ENCODE results near the gene TCHH. TPM values are rescaled to one million over a fixed set of nuclear protein-coding genes. Genes with fewer than 3 reads are reported as not detected.
A peak's percentile ranks its signal among the peaks of the same experiment; 100 is the strongest.
"Not testable (repeated sequence)": the region's sequence is repeated elsewhere in the genome, so short reads cannot be mapped to it uniquely, and the experiment has no call there.

The TCHH gene
- total RNA-seq, 3 donors from 2014 or later, result 0.03 to 0.05 TPM; not detected in 1

- no peaks in the 10 kb centered on the region for H3K4me1 Mint-ChIP-seq (ENCODE audit: low read depth)
- H3K4me3 Mint-ChIP-seq, result peak overlapping the region; percentile 59
- peaks cover 19% of the 10 kb centered on the region for H3K27me3 Mint-ChIP-seq (ENCODE audit: low read depth)
- no peaks in the 10 kb centered on the region for H3K36me3 Mint-ChIP-seq (ENCODE audit: insufficient read depth)
- DNase-seq (no peak), ATAC-seq (no peak)
- H3K9me3 Mint-ChIP-seq, result no peaks in the 10 kb centered on the region
Observed at GRCh38 chr1:152107984-152108881, 7.0 kb downstream of the TCHH start.

- ATAC-seq (no peak), DNase-seq (no peak)
- H3K4me1 Mint-ChIP-seq (ENCODE audit: low read depth), result no peaks in the 10 kb centered on the region
- peaks cover 25% of the 10 kb centered on the region for H3K27me3 Mint-ChIP-seq (ENCODE audit: low read depth)
- no peaks in the 10 kb centered on the region for H3K9me3 Mint-ChIP-seq
- H3K36me3 Mint-ChIP-seq (ENCODE audit: insufficient read depth), result no peaks in the 10 kb centered on the region
- no peak overlapping the region for H3K4me3 Mint-ChIP-seq
Observed at GRCh38 chr1:152107031-152107983, 7.9 kb downstream of the TCHH start.

GRCh38 chr1:152104854-152105253 is 10.4 kb downstream of the TCHH start:
- peaks cover 46% of the 10 kb centered on the region for H3K27me3 Mint-ChIP-seq (ENCODE audit: low read depth)
- H3K4me1 Mint-ChIP-seq (ENCODE audit: low read depth), result no peaks in the 10 kb centered on the region
- DNase-seq, result no peak
- no peaks in the 10 kb centered on the region for H3K36me3 Mint-ChIP-seq (ENCODE audit: insufficient read depth)
- H3K4me3 Mint-ChIP-seq, result no peak overlapping the region
- ATAC-seq, result no peak
- no peaks in the 10 kb centered on the region for H3K9me3 Mint-ChIP-seq

GRCh38 chr1:152096931-152097330 is 18.3 kb downstream of the TCHH start:
- Mint-ChIP-seq H3K4me1 (ENCODE audit: low read depth) (no peaks in the 10 kb centered on the region), H3K36me3 (ENCODE audit: insufficient read depth) (no peaks in the 10 kb centered on the region), H3K9me3 (peaks cover 16% of the 10 kb centered on the region), H3K27me3 (ENCODE audit: low read depth) (peaks cover 63% of the 10 kb centered on the region), H3K4me3 (no peak overlapping the region)
- DNase-seq (no peak), ATAC-seq (no peak)

GRCh38 chr1:152089014-152089674 is 26.1 kb downstream of the TCHH start, which contains the start of gene TCHHL1:
TCHHL1 (minus strand) TSS chr1:152089064; CDS start chr1:152088143, 921 bp downstream.
- Mint-ChIP-seq H3K9me3 (peaks cover 20% of the 10 kb centered on the region), H3K27me3 (ENCODE audit: low read depth) (peaks cover 45% of the 10 kb centered on the region), H3K4me3 (no peak within 1 kb of the TSS), H3K36me3 (ENCODE audit: insufficient read depth) (no peaks in the 10 kb centered on the region), H3K4me1 (ENCODE audit: low read depth) (no peaks in the 10 kb centered on the region)
- no peak for ATAC-seq
- no peak for DNase-seq

GRCh38 chr1:152086760-152087159 is 28.5 kb downstream of the TCHH start:
- DNase-seq (no peak), ATAC-seq (no peak)
- Mint-ChIP-seq H3K9me3 (peaks cover 3% of the 10 kb centered on the region), H3K4me3 (no peak overlapping the region), H3K27me3 (ENCODE audit: low read depth) (peaks cover 34% of the 10 kb centered on the region), H3K4me1 (ENCODE audit: low read depth) (no peaks in the 10 kb centered on the region), H3K36me3 (ENCODE audit: insufficient read depth) (no peaks in the 10 kb centered on the region)

GRCh38 chr1:152084853-152085252 is 30.4 kb downstream of the TCHH start:
- H3K36me3 Mint-ChIP-seq (ENCODE audit: insufficient read depth), result no peaks in the 10 kb centered on the region
- H3K4me3 Mint-ChIP-seq, result no peak overlapping the region
- H3K4me1 Mint-ChIP-seq (ENCODE audit: low read depth), result no peaks in the 10 kb centered on the region
- ATAC-seq (no peak), DNase-seq (no peak)
- H3K9me3 Mint-ChIP-seq, result no peaks in the 10 kb centered on the region
- peaks cover 26% of the 10 kb centered on the region for H3K27me3 Mint-ChIP-seq (ENCODE audit: low read depth)

GRCh38 chr1:152081026-152081425 is 34.2 kb downstream of the TCHH start:
- not testable (repeated sequence) for DNase-seq

GRCh38 chr1:152080494-152080893 is 34.8 kb downstream of the TCHH start:
- not testable (repeated sequence) for H3K36me3 Mint-ChIP-seq (ENCODE audit: insufficient read depth); DNase-seq; ATAC-seq; H3K4me3 Mint-ChIP-seq; H3K9me3 Mint-ChIP-seq; H3K4me1 Mint-ChIP-seq (ENCODE audit: low read depth)
- peaks cover 27% of the 10 kb centered on the region for H3K27me3 Mint-ChIP-seq (ENCODE audit: low read depth)

More at GRCh38 chr1:152081026-152081425, 34.2 kb downstream of the TCHH start:
- H3K36me3 Mint-ChIP-seq (ENCODE audit: insufficient read depth); ATAC-seq; H3K4me3 Mint-ChIP-seq; H3K4me1 Mint-ChIP-seq (ENCODE audit: low read depth); H3K9me3 Mint-ChIP-seq: not testable (repeated sequence)
- H3K27me3 Mint-ChIP-seq (ENCODE audit: low read depth), result peaks cover 27% of the 10 kb centered on the region

- Mint-ChIP-seq H3K36me3 (ENCODE audit: insufficient read depth) (no peaks in the 10 kb centered on the region), H3K4me1 (ENCODE audit: low read depth) (no peaks in the 10 kb centered on the region), H3K27me3 (ENCODE audit: low read depth) (peaks cover 27% of the 10 kb centered on the region), H3K4me3 (no peak overlapping the region), H3K9me3 (no peaks in the 10 kb centered on the region)
- DNase-seq (no peak), ATAC-seq (no peak)
Observed at GRCh38 chr1:152078831-152079441, 36.3 kb downstream of the TCHH start.

- ATAC-seq, result no peak
- DNase-seq, result no peak
- Mint-ChIP-seq H3K4me1 (ENCODE audit: low read depth) (no peaks in the 10 kb centered on the region), H3K27me3 (ENCODE audit: low read depth) (peaks cover 21% of the 10 kb centered on the region), H3K36me3 (ENCODE audit: insufficient read depth) (no peaks in the 10 kb centered on the region), H3K9me3 (no peaks in the 10 kb centered on the region), H3K4me3 (no peak overlapping the region)
Observed at GRCh38 chr1:152072311-152072710, 42.9 kb downstream of the TCHH start.

GRCh38 chr1:152071123-152071522 is 44.1 kb downstream of the TCHH start:
- H3K36me3 Mint-ChIP-seq (ENCODE audit: insufficient read depth), result no peaks in the 10 kb centered on the region
- DNase-seq (no peak), ATAC-seq (no peak)
- H3K4me1 Mint-ChIP-seq (ENCODE audit: low read depth), result no peaks in the 10 kb centered on the region
- peaks cover 21% of the 10 kb centered on the region for H3K27me3 Mint-ChIP-seq (ENCODE audit: low read depth)
- H3K9me3 Mint-ChIP-seq, result no peaks in the 10 kb centered on the region
- no peak overlapping the region for H3K4me3 Mint-ChIP-seq

GRCh38 chr1:152067929-152068328 is 47.3 kb downstream of the TCHH start:
- H3K9me3 Mint-ChIP-seq, result no peaks in the 10 kb centered on the region
- no peak overlapping the region for H3K4me3 Mint-ChIP-seq
- H3K36me3 Mint-ChIP-seq (ENCODE audit: insufficient read depth), result no peaks in the 10 kb centered on the region
- no peaks in the 10 kb centered on the region for H3K4me1 Mint-ChIP-seq (ENCODE audit: low read depth)
- DNase-seq, result no peak
- ATAC-seq, result no peak
- peaks cover 37% of the 10 kb centered on the region for H3K27me3 Mint-ChIP-seq (ENCODE audit: low read depth)

GRCh38 chr1:152067150-152067549 is 48.1 kb downstream of the TCHH start:
- H3K36me3 Mint-ChIP-seq (ENCODE audit: insufficient read depth), result no peaks in the 10 kb centered on the region
- peaks cover 36% of the 10 kb centered on the region for H3K27me3 Mint-ChIP-seq (ENCODE audit: low read depth)
- no peaks in the 10 kb centered on the region for H3K4me1 Mint-ChIP-seq (ENCODE audit: low read depth)
- H3K9me3 Mint-ChIP-seq, result no peaks in the 10 kb centered on the region
- DNase-seq, result no peak
- no peak overlapping the region for H3K4me3 Mint-ChIP-seq
- ATAC-seq, result no peak

All from activated T-cell treated with anti-CD3 and anti-CD28 coated beads, Interleukin-2, amount 50 U/mL, for 4 hours (primary cell).